OCI-LY3 (cell line): ENCODE data around the gene PBOV1.

Experiments used
- EZH2phosphoT487 ChIP-seq: fragments of 200-600 bp; shearing (Covaris generic); IDR thresholded peaks from 2 replicates; pipeline ENCODE4 v1.6.1; 2018; ENCODE audit warnings: antibody characterized with exemption, mixed run types, low read depth
- TF ChIP-seq, protein P1 (sequence below): fragments of 200-600, 300-600 bp; sonication (generic); IDR thresholded peaks from 2 replicates; pipeline ENCODE4 v1.5.1; 2014; ENCODE audit warnings: antibody characterized with exemption, low read length, low read depth

DNA sequence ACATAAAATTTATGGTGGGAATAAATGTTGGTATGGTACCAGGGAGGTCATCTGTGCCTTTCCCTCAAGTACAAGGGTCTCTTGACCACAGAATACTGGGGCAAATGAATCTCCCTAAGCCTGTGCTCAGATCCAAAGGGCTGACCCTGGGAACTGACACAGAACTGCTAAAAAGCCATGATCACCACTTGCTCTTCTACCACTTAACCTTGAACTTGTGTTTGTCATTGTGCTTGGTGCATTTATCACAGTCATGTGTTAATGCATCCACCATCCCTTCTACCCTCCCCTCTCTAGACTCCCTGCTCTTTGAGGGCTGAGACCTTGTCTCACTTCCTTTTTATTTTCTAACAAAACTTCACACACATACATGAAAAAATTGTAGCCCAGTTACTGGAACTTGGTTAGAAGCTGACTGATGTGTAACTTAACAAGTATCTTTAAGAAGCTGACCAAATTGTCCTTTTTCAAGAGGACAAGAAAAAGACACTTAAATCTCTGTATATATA lies 46.1 kb upstream of the PBOV1 start:
- TF ChIP-seq, protein P1, sequence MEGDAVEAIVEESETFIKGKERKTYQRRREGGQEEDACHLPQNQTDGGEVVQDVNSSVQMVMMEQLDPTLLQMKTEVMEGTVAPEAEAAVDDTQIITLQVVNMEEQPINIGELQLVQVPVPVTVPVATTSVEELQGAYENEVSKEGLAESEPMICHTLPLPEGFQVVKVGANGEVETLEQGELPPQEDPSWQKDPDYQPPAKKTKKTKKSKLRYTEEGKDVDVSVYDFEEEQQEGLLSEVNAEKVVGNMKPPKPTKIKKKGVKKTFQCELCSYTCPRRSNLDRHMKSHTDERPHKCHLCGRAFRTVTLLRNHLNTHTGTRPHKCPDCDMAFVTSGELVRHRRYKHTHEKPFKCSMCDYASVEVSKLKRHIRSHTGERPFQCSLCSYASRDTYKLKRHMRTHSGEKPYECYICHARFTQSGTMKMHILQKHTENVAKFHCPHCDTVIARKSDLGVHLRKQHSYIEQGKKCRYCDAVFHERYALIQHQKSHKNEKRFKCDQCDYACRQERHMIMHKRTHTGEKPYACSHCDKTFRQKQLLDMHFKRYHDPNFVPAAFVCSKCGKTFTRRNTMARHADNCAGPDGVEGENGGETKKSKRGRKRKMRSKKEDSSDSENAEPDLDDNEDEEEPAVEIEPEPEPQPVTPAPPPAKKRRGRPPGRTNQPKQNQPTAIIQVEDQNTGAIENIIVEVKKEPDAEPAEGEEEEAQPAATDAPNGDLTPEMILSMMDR: no peak
- TF ChIP-seq EZH2phosphoT487: no peak
